ENCODE results near the gene TRPM5.
"Not testable (repeated sequence)": the region's sequence is repeated elsewhere in the genome, so short reads cannot be mapped to it uniquely, and the experiment has no call there.

The TRPM5 gene

GRCh38 chr11:2482745-2483144, 38.4 kb upstream of the TRPM5 start:
- Histone ChIP-seq H3K36me3 (replicated peaks) (no peaks in the 10 kb centered on the region), H3K27ac (no peak overlapping the region), H3K4me3 (ENCODE audit: low read depth, low read length) (no peak overlapping the region), H3K27me3 (replicated peaks) (no peaks in the 10 kb centered on the region)
- no peak for TF ChIP-seq CTCF (IDR thresholded peaks at IDR 0.05; ENCODE audit: low read depth, low read length, missing control alignments)
- in situ Hi-C loops (cut with HindIII; ENCODE audit: low pct_ligation_motif_present, low sequenced_read_pairs): no loop called here
- no peak for DNase-seq

- TF ChIP-seq CTCF (IDR thresholded peaks at IDR 0.05; ENCODE audit: low read depth, low read length, missing control alignments): no peak
- H3K36me3 ChIP-seq (replicated peaks): no peaks in the 10 kb centered on the region
- no peak for DNase-seq
Observed at GRCh38 chr11:2482204-2482603, 37.9 kb upstream of the TRPM5 start.

GRCh38 chr11:2481253-2481652, 36.9 kb upstream of the TRPM5 start:
- no peaks in the 10 kb centered on the region for H3K27me3 ChIP-seq (replicated peaks)
- no peak overlapping the region for H3K27ac ChIP-seq
- no peak overlapping the region for H3K4me3 ChIP-seq (ENCODE audit: low read depth, low read length)
- TF ChIP-seq CTCF (IDR thresholded peaks at IDR 0.05; ENCODE audit: low read depth, low read length, missing control alignments): no peak
- H3K36me3 ChIP-seq (replicated peaks): no peaks in the 10 kb centered on the region
- in situ Hi-C loops (cut with HindIII; ENCODE audit: low pct_ligation_motif_present, low sequenced_read_pairs): no loop called here
- DNase-seq: no peak

More at GRCh38 chr11:2482204-2482603, 37.9 kb upstream of the TRPM5 start:
- no peak overlapping the region for H3K4me3 ChIP-seq (ENCODE audit: low read depth, low read length)
- no peak overlapping the region for H3K27ac ChIP-seq
- in situ Hi-C loops (cut with HindIII; ENCODE audit: low pct_ligation_motif_present, low sequenced_read_pairs): no loop called here
- H3K27me3 ChIP-seq (replicated peaks): no peaks in the 10 kb centered on the region

GRCh38 chr11:2480874-2481220, 36.5 kb upstream of the TRPM5 start:
- H3K4me3 ChIP-seq (ENCODE audit: low read depth, low read length): no peak overlapping the region
- H3K27me3 ChIP-seq (replicated peaks): no peaks in the 10 kb centered on the region
- no peaks in the 10 kb centered on the region for H3K36me3 ChIP-seq (replicated peaks)
- no peak for TF ChIP-seq CTCF (IDR thresholded peaks at IDR 0.05; ENCODE audit: low read depth, low read length, missing control alignments)
- no peak overlapping the region for H3K27ac ChIP-seq
- in situ Hi-C loops (cut with HindIII; ENCODE audit: low pct_ligation_motif_present, low sequenced_read_pairs): no loop called here
- DNase-seq: no peak

GRCh38 chr11:2480067-2480873, 36.0 kb upstream of the TRPM5 start:
- DNase-seq; in situ Hi-C loops (cut with HindIII; ENCODE audit: low pct_ligation_motif_present, low sequenced_read_pairs); H3K27me3 ChIP-seq (replicated peaks); H3K36me3 ChIP-seq (replicated peaks); H3K27ac ChIP-seq; H3K4me3 ChIP-seq (ENCODE audit: low read depth, low read length): not testable (repeated sequence)

- H3K27ac ChIP-seq: no peak overlapping the region
- DNase-seq: no peak
- in situ Hi-C loops (cut with HindIII; ENCODE audit: low pct_ligation_motif_present, low sequenced_read_pairs): no loop called here
- no peaks in the 10 kb centered on the region for H3K27me3 ChIP-seq (replicated peaks)
- no peaks in the 10 kb centered on the region for H3K36me3 ChIP-seq (replicated peaks)
- TF ChIP-seq CTCF (IDR thresholded peaks at IDR 0.05; ENCODE audit: low read depth, low read length, missing control alignments): no peak
- no peak overlapping the region for H3K4me3 ChIP-seq (ENCODE audit: low read depth, low read length)
Observed at GRCh38 chr11:2477936-2478335, 33.6 kb upstream of the TRPM5 start.

Measured in brain microvascular endothelial cell (primary cell).